ENCODE results near the gene PADI3. TPM values are rescaled to one million over a fixed set of nuclear protein-coding genes. Genes with fewer than 3 reads are reported as not detected.

The PADI3 gene
- polyA plus RNA-seq, 3 donors = 0.01 TPM; not detected in 2

DNA sequence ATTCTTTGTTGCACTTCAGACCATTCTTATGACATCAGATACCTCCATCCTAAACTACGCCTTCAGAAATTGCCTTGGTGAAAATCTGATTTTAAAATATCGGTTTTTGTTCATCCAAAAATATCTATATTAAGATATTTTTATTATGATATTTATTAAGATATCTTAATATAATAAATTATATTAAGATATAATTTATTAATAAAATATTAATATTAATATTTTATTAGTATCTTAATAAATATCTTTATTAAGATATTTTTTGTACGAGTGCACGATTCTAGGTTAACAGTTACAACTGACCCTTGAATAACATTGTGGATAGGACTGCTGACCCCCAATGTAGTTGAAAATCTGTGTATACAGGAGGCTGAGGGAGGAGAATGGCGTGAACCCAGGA is 80.0 kb downstream of the PADI3 start:
- peaks cover 16% of the 10 kb centered on the region for H3K4me1 Mint-ChIP-seq
- TF ChIP-seq, protein P1, sequence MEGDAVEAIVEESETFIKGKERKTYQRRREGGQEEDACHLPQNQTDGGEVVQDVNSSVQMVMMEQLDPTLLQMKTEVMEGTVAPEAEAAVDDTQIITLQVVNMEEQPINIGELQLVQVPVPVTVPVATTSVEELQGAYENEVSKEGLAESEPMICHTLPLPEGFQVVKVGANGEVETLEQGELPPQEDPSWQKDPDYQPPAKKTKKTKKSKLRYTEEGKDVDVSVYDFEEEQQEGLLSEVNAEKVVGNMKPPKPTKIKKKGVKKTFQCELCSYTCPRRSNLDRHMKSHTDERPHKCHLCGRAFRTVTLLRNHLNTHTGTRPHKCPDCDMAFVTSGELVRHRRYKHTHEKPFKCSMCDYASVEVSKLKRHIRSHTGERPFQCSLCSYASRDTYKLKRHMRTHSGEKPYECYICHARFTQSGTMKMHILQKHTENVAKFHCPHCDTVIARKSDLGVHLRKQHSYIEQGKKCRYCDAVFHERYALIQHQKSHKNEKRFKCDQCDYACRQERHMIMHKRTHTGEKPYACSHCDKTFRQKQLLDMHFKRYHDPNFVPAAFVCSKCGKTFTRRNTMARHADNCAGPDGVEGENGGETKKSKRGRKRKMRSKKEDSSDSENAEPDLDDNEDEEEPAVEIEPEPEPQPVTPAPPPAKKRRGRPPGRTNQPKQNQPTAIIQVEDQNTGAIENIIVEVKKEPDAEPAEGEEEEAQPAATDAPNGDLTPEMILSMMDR (IDR thresholded peaks at IDR 0.05) = no peak
- no peaks in the 10 kb centered on the region for H3K9me3 ChIP-seq (replicated peaks in 1 of 2; ENCODE audit: control insufficient read depth in 1 of 2, insufficient read depth in 1 of 2, low read length in 2 of 2)
- peaks cover 49% of the 10 kb centered on the region for H4K20me1 ChIP-seq (ENCODE audit: insufficient read depth, low read length)
- peaks cover 0 to 1% (median 0%) of the 10 kb centered on the region in 7 donors for H3K9me3 Mint-ChIP-seq
- DNase-seq = no peak
- H3K27me3 ChIP-seq (ENCODE audit: control insufficient read depth in 2 of 2, insufficient read depth in 2 of 2, low read length in 2 of 2) = no peaks in the 10 kb centered on the region
- intact Hi-C loops (cut with micrococcal nuclease) = no loop called here
- no peak overlapping the region for H3K4me2 ChIP-seq (replicated peaks; ENCODE audit: extremely low read depth, low read length, poor library complexity, severe bottlenecking)
- no peak overlapping the region for H3K9ac ChIP-seq (ENCODE audit: insufficient read depth, low read length, poor library complexity, severe bottlenecking)
- H3K36me3 Mint-ChIP-seq = peaks cover 65 to 87% of the 10 kb centered on the region in 2 donors
- no peak overlapping the region for H3K4me3 Mint-ChIP-seq
- H3K36me3 ChIP-seq (replicated peaks in 1 of 2; ENCODE audit: control insufficient read depth in 1 of 2, insufficient read depth in 2 of 2, low read length in 2 of 2) = peaks cover 51 to 72% of the 10 kb centered on the region in 2 donors
- no peaks in the 10 kb centered on the region for H3K4me1 ChIP-seq (ENCODE audit: control insufficient read depth in 1 of 2, insufficient read depth in 2 of 2, low read length in 2 of 2)
- WGBS (ENCODE audit: insufficient coverage) = 100% methylated on average over 1 of the region's 5 CpGs
- H3K27ac ChIP-seq (ENCODE audit: low read depth in 1 of 2, low read length in 2 of 2) = no peak overlapping the region
- H3K4me3 ChIP-seq (replicated peaks in 1 of 3; ENCODE audit: low read depth in 2 of 3, low read length in 3 of 3) = no peak overlapping the region
- H3K27me3 Mint-ChIP-seq (ENCODE audit: low read depth in 3 of 3) = peaks cover 0 to 9% (median 0%) of the 10 kb centered on the region in 3 donors
- no peak overlapping the region for H2AFZ ChIP-seq (ENCODE audit: insufficient read depth, low read depth, low read length, poor library complexity, severe bottlenecking)
- no peak overlapping the region for H3K27ac Mint-ChIP-seq
- peaks cover 67% of the 10 kb centered on the region for H3K79me2 ChIP-seq (ENCODE audit: insufficient read depth, low read length)

DNA sequence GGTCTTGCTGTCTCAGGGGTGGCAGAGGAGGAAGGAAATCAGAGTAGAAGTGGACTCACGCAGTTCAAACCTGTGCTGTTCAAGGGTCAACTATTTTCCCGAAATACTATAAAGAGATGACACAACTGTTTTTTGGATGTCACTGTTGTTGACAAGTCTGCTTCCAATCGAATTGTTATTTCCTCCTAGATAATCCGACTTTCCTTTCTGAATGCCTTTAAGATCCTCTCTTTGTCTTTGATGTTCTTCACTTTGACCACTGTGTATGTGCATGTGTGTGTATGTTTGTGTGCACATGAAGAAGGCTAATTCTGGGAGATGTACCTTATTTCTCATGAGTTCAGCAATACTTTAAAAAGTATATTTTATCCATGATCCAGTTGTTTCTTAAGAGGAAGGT is 80.7 kb downstream of the PADI3 start:
- Histone ChIP-seq H2AFZ (ENCODE audit: insufficient read depth, low read depth, low read length, poor library complexity, severe bottlenecking) (no peak overlapping the region), H3K4me3 (replicated peaks in 1 of 3; ENCODE audit: low read depth in 2 of 3, low read length in 3 of 3) (no peak overlapping the region), H4K20me1 (ENCODE audit: insufficient read depth, low read length) (peaks cover 43% of the 10 kb centered on the region), H3K4me1 (ENCODE audit: control insufficient read depth in 1 of 2, insufficient read depth in 2 of 2, low read length in 2 of 2) (no peaks in the 10 kb centered on the region), H3K27me3 (ENCODE audit: control insufficient read depth in 2 of 2, insufficient read depth in 2 of 2, low read length in 2 of 2) (no peaks in the 10 kb centered on the region), H3K9me3 (replicated peaks in 1 of 2; ENCODE audit: control insufficient read depth in 1 of 2, insufficient read depth in 1 of 2, low read length in 2 of 2) (no peaks in the 10 kb centered on the region), H3K4me2 (replicated peaks; ENCODE audit: extremely low read depth, low read length, poor library complexity, severe bottlenecking) (no peak overlapping the region), H3K79me2 (ENCODE audit: insufficient read depth, low read length) (peaks cover 60% of the 10 kb centered on the region), H3K36me3 (replicated peaks in 1 of 2; ENCODE audit: control insufficient read depth in 1 of 2, insufficient read depth in 2 of 2, low read length in 2 of 2) (peaks cover 58 to 80% of the 10 kb centered on the region in 2 donors), H3K27ac (ENCODE audit: low read depth in 1 of 2, low read length in 2 of 2) (no peak overlapping the region), H3K9ac (ENCODE audit: insufficient read depth, low read length, poor library complexity, severe bottlenecking) (no peak overlapping the region)
- Mint-ChIP-seq H3K4me1 (peaks cover 14% of the 10 kb centered on the region), H3K27ac (peak overlapping the region in 1 of 7 donors; percentile 35), H3K27me3 (ENCODE audit: low read depth in 3 of 3) (peaks cover 0 to 9% (median 0%) of the 10 kb centered on the region in 3 donors), H3K9me3 (peaks cover 0 to 1% (median 0%) of the 10 kb centered on the region in 7 donors), H3K4me3 (no peak overlapping the region), H3K36me3 (peaks cover 70 to 90% of the 10 kb centered on the region in 2 donors)
- intact Hi-C loops (cut with micrococcal nuclease) = loop anchor here in 1 of 2 donors (10.0 kb wide), 1 partner anchor 205 kb away; no protein-coding TSS in a partner anchor
- 67% methylated on average over 2 of the region's 4 CpGs for WGBS (ENCODE audit: insufficient coverage)
- TF ChIP-seq, protein P1 (IDR thresholded peaks at IDR 0.05) = no peak
- DNase-seq = no peak

Data from CD14-positive monocyte (primary cell).